IMR-90 (cell line): ENCODE results near the gene ZBTB45.

Source experiments
- CTCF ChIP-seq: conservative IDR thresholded peaks from 2 replicates; pipeline ENCODE4 v1.5.1; 2012; ENCODE audit warnings: mild to moderate bottlenecking, low read depth, low read length, improper control_type of control experiment
- MAZ ChIP-seq: IDR thresholded peaks from 2 replicates; pipeline ENCODE4 v1.6.1; 2012; ENCODE audit warnings: low read depth, mild to moderate bottlenecking, low read length, improper control_type of control experiment, moderate library complexity, borderline replicate concordance
- POLR2A ChIP-seq: IDR thresholded peaks from 2 replicates; pipeline ENCODE4 v1.6.1; 2012; ENCODE audit warnings: mild to moderate bottlenecking, low read depth, low read length
- RCOR1 ChIP-seq: IDR thresholded peaks from 2 replicates; pipeline ENCODE4 v1.6.1; 2012; ENCODE audit warnings: mild to moderate bottlenecking, low read length, improper control_type of control experiment; ENCODE audit not compliant: insufficient replicate concordance

- TF ChIP-seq POLR2A (no peak), CTCF (no peak), MAZ (no peak), RCOR1 (no peak)
Observed at GRCh38 chr19:58473775-58474174, 45.8 kb downstream of the ZBTB45 start.
